Stimulated activated CD8-positive, alpha-beta memory T cell treated with anti-CD3 and anti-CD28 coated beads, Interleukin-7, amount 100 ng/mL, for 48 hours (primary cell): ENCODE data around the gene UBTFL1.
"Not testable (repeated sequence)": the region's sequence is repeated elsewhere in the genome, so short reads cannot be mapped to it uniquely, and the experiment has no call there.

ENCODE experiments used
- DNase-seq, 2 donors: peaks; one replicate each; pipeline ENCODE4 v3.0.0-alpha.2; 2020; ENCODE audit warnings: low read depth in 1 of 2; ENCODE audit errors: extremely low read depth in 1 of 2

Gene UBTFL1

GRCh38 chr11:90085650-90086049, at the start of gene UBTFL1:
UBTFL1 (plus strand) TSS chr11:90085950; CDS start chr11:90085950, 0 bp downstream.
- not testable (repeated sequence) for DNase-seq

- not testable (repeated sequence) for DNase-seq
Observed at GRCh38 chr11:90051591-90052209, 34.0 kb upstream of the UBTFL1 start.

GRCh38 chr11:90052311-90052710, 33.4 kb upstream of the UBTFL1 start:
- DNase-seq, result not testable (repeated sequence)

- DNase-seq, result not testable (repeated sequence)
Observed at GRCh38 chr11:90053545-90053944, 32.2 kb upstream of the UBTFL1 start.

GRCh38 chr11:90088731-90089130, 3.0 kb downstream of the UBTFL1 start:
- DNase-seq, result not testable (repeated sequence)

GRCh38 chr11:90095230-90095924, 9.6 kb downstream of the UBTFL1 start:
- DNase-seq, result not testable (repeated sequence)

- not testable (repeated sequence) for DNase-seq
Observed at GRCh38 chr11:90098261-90098660, 12.5 kb downstream of the UBTFL1 start.

GRCh38 chr11:90100431-90100830, 14.7 kb downstream of the UBTFL1 start:
- DNase-seq, result no peak

- no peak for DNase-seq
Observed at GRCh38 chr11:90113541-90113940, 27.8 kb downstream of the UBTFL1 start.

GRCh38 chr11:90120191-90120590, 34.4 kb downstream of the UBTFL1 start:
- no peak for DNase-seq

- no peak for DNase-seq
Observed at GRCh38 chr11:90124371-90124770, 38.6 kb downstream of the UBTFL1 start.

GRCh38 chr11:90124946-90125345, 39.2 kb downstream of the UBTFL1 start:
- DNase-seq, result no peak

GRCh38 chr11:90133560-90134477, 48.1 kb downstream of the UBTFL1 start:
- DNase-seq, result no peak

- DNase-seq, result no peak
Observed at GRCh38 chr11:90134478-90135003, 48.8 kb downstream of the UBTFL1 start, which contains the start of gene NAALAD2. NAALAD2 (plus strand) TSS chr11:90134663; CDS start chr11:90134759, 96 bp downstream.

GRCh38 chr11:90135016-90135415, 49.3 kb downstream of the UBTFL1 start:
- DNase-seq, result no peak
